Activated naive CD4-positive, alpha-beta T cell treated with anti-CD3 and anti-CD28 coated beads for 36 hours (primary cell): ENCODE results near the gene LCP2. TPM values are rescaled to one million over a fixed set of nuclear protein-coding genes. Genes with fewer than 3 reads are reported as not detected.
A peak's percentile ranks its signal among the peaks of the same experiment; 100 is the strongest.
"Not testable (repeated sequence)": the region's sequence is repeated elsewhere in the genome, so short reads cannot be mapped to it uniquely, and the experiment has no call there.

Source experiments
- CTCF ChIA-PET: fragments of 350-600 bp; sonication (Branson Sonifier 250); formaldehyde crosslinking; loops from one replicate; lab custom pipeline; 2021; ENCODE audit warnings: antibody characterized with exemption; lab: Charles Lee
- DNase-seq: peaks from one replicate; pipeline ENCODE4 v3.0.0-alpha.2; 2020
- H3K27ac Mint-ChIP-seq: one replicate; pipeline ENCODE4 v1.8.0; 2021; ENCODE audit warnings: mild to moderate bottlenecking, mixed read lengths
- H3K27me3 Mint-ChIP-seq: one replicate; pipeline ENCODE4 v1.8.0; 2021; ENCODE audit warnings: low read depth, mixed read lengths
- H3K36me3 Mint-ChIP-seq: one replicate; pipeline ENCODE4 v1.8.0; 2021; ENCODE audit warnings: low read depth, mixed read lengths
- H3K4me1 Mint-ChIP-seq: one replicate; pipeline ENCODE4 v1.8.0; 2021; ENCODE audit warnings: low read depth, mixed read lengths
- H3K4me3 Mint-ChIP-seq: one replicate; pipeline ENCODE4 v1.8.0; 2021; ENCODE audit warnings: mild to moderate bottlenecking, moderate library complexity, mixed read lengths
- H3K9me3 Mint-ChIP-seq: one replicate; pipeline ENCODE4 v1.8.0; 2021; ENCODE audit warnings: mixed read lengths
- intact Hi-C: fragments of 100-400 bp; cut with micrococcal nuclease; formaldehyde crosslinking; loops from one replicate; pipeline ENCODE4 v1.15.1; 2023
- total RNA-seq, 2 experiments: library from RNA; stranded (reverse); gene quantifications; one replicate each; pipeline ENCODE4 v1.2.3, GENCODE V29; 2021

The LCP2 gene
- total RNA-seq, 2 experiments from 2014 or later: 115 to 122 TPM

GRCh38 chr5:170254056-170254455 is 43.5 kb downstream of the LCP2 start:
- H3K27me3 Mint-ChIP-seq: no peaks in the 10 kb centered on the region
- H3K4me1 Mint-ChIP-seq: peaks cover 62% of the 10 kb centered on the region
- peak; percentile 86 for DNase-seq
- H3K9me3 Mint-ChIP-seq: no peaks in the 10 kb centered on the region
- no peak overlapping the region for H3K4me3 Mint-ChIP-seq
- intact Hi-C loops: loop anchor here (1.0 kb wide), 8 partner anchors 8 to 318 kb away; partner anchors contain the start of gene LCP2
- peaks cover 84% of the 10 kb centered on the region for H3K36me3 Mint-ChIP-seq
- CTCF ChIA-PET: interaction anchor here (0.6 to 1.0 kb wide), 2 partner anchors 37 to 81 kb away, joined by 3 read pairs; no protein-coding TSS in a partner anchor
- peak overlapping the region; percentile 83 for H3K27ac Mint-ChIP-seq

- no peak for DNase-seq
- Mint-ChIP-seq H3K27me3 (no peaks in the 10 kb centered on the region), H3K4me3 (no peak overlapping the region), H3K36me3 (peaks cover 83% of the 10 kb centered on the region), H3K9me3 (no peaks in the 10 kb centered on the region), H3K4me1 (peaks cover 66% of the 10 kb centered on the region), H3K27ac (peak overlapping the region; percentile 53)
- CTCF ChIA-PET: interaction anchor here (0.6 to 2.1 kb wide), 4 partner anchors 8 to 175 kb away, joined by 3 to 5 read pairs (median 3); no protein-coding TSS in a partner anchor
- intact Hi-C loops: no loop called here
These were observed 44.7 kb downstream of the LCP2 start for GRCh38 chr5:170252720-170253350.

GRCh38 chr5:170252109-170252508 is 45.5 kb downstream of the LCP2 start:
- Mint-ChIP-seq H3K36me3 (peaks cover 83% of the 10 kb centered on the region), H3K4me1 (peaks cover 66% of the 10 kb centered on the region), H3K4me3 (no peak overlapping the region), H3K27me3 (no peaks in the 10 kb centered on the region), H3K9me3 (no peaks in the 10 kb centered on the region), H3K27ac (peak overlapping the region; percentile 53)
- intact Hi-C loops: no loop called here
- CTCF ChIA-PET: interaction anchor here (0.6 to 2.1 kb wide), 4 partner anchors 16 to 176 kb away, joined by 3 to 5 read pairs (median 4); no protein-coding TSS in a partner anchor
- DNase-seq: no peak

GRCh38 chr5:170251462-170251861 is 46.1 kb downstream of the LCP2 start:
- no peaks in the 10 kb centered on the region for H3K27me3 Mint-ChIP-seq
- H3K27ac Mint-ChIP-seq: peak overlapping the region; percentile 30
- no peak for DNase-seq
- peaks cover 81% of the 10 kb centered on the region for H3K36me3 Mint-ChIP-seq
- CTCF ChIA-PET: interaction anchor here (0.7 to 2.2 kb wide), 4 partner anchors 17 to 151 kb away, joined by 3 to 9 read pairs (median 4); no protein-coding TSS in a partner anchor
- H3K4me3 Mint-ChIP-seq: no peak overlapping the region
- H3K4me1 Mint-ChIP-seq: peaks cover 66% of the 10 kb centered on the region
- intact Hi-C loops: no loop called here
- peaks cover under 1% of the 10 kb centered on the region for H3K9me3 Mint-ChIP-seq

GRCh38 chr5:170250810-170251317 is 46.7 kb downstream of the LCP2 start:
- Mint-ChIP-seq H3K9me3 (peaks cover 3% of the 10 kb centered on the region), H3K4me3 (no peak overlapping the region), H3K4me1 (peaks cover 66% of the 10 kb centered on the region), H3K36me3 (peaks cover 81% of the 10 kb centered on the region), H3K27me3 (no peaks in the 10 kb centered on the region), H3K27ac (no peak overlapping the region)
- CTCF ChIA-PET: interaction anchor here (2.1 to 2.2 kb wide), 2 partner anchors 18 to 88 kb away, joined by 5 to 9 read pairs; no protein-coding TSS in a partner anchor
- intact Hi-C loops: no loop called here
- DNase-seq: no peak

GRCh38 chr5:170249355-170249754 is 48.2 kb downstream of the LCP2 start:
- H3K36me3 Mint-ChIP-seq: peaks cover 75% of the 10 kb centered on the region
- DNase-seq: no peak
- H3K9me3 Mint-ChIP-seq: peaks cover 5% of the 10 kb centered on the region
- intact Hi-C loops: no loop called here
- CTCF ChIA-PET: interaction anchor here (0.8 to 2.2 kb wide), 3 partner anchors 14 to 92 kb away, joined by 3 to 9 read pairs (median 3); no protein-coding TSS in a partner anchor
- H3K27me3 Mint-ChIP-seq: no peaks in the 10 kb centered on the region
- no peak overlapping the region for H3K4me3 Mint-ChIP-seq
- H3K27ac Mint-ChIP-seq: no peak overlapping the region
- peaks cover 53% of the 10 kb centered on the region for H3K4me1 Mint-ChIP-seq

- Mint-ChIP-seq H3K36me3 (peaks cover 72% of the 10 kb centered on the region), H3K27ac (peak overlapping the region; percentile 38), H3K4me1 (peaks cover 49% of the 10 kb centered on the region)
- H3K27me3 Mint-ChIP-seq, H3K4me3 Mint-ChIP-seq, DNase-seq, H3K9me3 Mint-ChIP-seq: not testable (repeated sequence)
- intact Hi-C loops: loop anchor here (1.0 kb wide), 2 partner anchors 11 to 17 kb away; no protein-coding TSS in a partner anchor
- CTCF ChIA-PET: interaction anchor here (1.0 kb wide), 1 partner anchor 14 kb away, joined by 3 read pairs; no protein-coding TSS in a partner anchor
These were observed 48.7 kb downstream of the LCP2 start for GRCh38 chr5:170248931-170249227.

GRCh38 chr5:170248172-170248930 is 49.2 kb downstream of the LCP2 start:
- no peak for DNase-seq
- H3K4me3 Mint-ChIP-seq: no peak overlapping the region
- CTCF ChIA-PET: interaction anchor here (1.0 kb wide), 1 partner anchor 15 kb away, joined by 3 read pairs; no protein-coding TSS in a partner anchor
- peaks cover 5% of the 10 kb centered on the region for H3K9me3 Mint-ChIP-seq
- H3K36me3 Mint-ChIP-seq: peaks cover 68% of the 10 kb centered on the region
- no peaks in the 10 kb centered on the region for H3K27me3 Mint-ChIP-seq
- peak overlapping the region; percentile 38 for H3K27ac Mint-ChIP-seq
- intact Hi-C loops: loop anchor here (1.0 kb wide), 2 partner anchors 10 to 18 kb away; no protein-coding TSS in a partner anchor
- peaks cover 43% of the 10 kb centered on the region for H3K4me1 Mint-ChIP-seq

GRCh38 chr5:170247363-170247762 is 50.2 kb downstream of the LCP2 start:
- intact Hi-C loops: no loop called here
- Mint-ChIP-seq H3K27me3 (no peaks in the 10 kb centered on the region), H3K27ac (peak overlapping the region; percentile 54), H3K9me3 (peaks cover 5% of the 10 kb centered on the region), H3K36me3 (peaks cover 61% of the 10 kb centered on the region), H3K4me3 (no peak overlapping the region), H3K4me1 (peaks cover 34% of the 10 kb centered on the region)
- CTCF ChIA-PET: interaction anchor here (1.5 to 2.5 kb wide), 5 partner anchors 20 to 92 kb away, joined by 6 to 21 read pairs (median 9); no protein-coding TSS in a partner anchor
- DNase-seq: no peak

GRCh38 chr5:170246126-170246870 is 51.3 kb downstream of the LCP2 start:
- intact Hi-C loops: no loop called here
- Mint-ChIP-seq H3K4me1 (peaks cover 25% of the 10 kb centered on the region), H3K9me3 (peaks cover 5% of the 10 kb centered on the region), H3K36me3 (peaks cover 51% of the 10 kb centered on the region), H3K27ac (no peak overlapping the region), H3K27me3 (no peaks in the 10 kb centered on the region), H3K4me3 (no peak overlapping the region)
- DNase-seq: no peak
- CTCF ChIA-PET: interaction anchor here (1.5 to 2.5 kb wide), 5 partner anchors 21 to 93 kb away, joined by 6 to 21 read pairs (median 9); no protein-coding TSS in a partner anchor

GRCh38 chr5:170245436-170245835 is 52.1 kb downstream of the LCP2 start:
- H3K27ac Mint-ChIP-seq, H3K9me3 Mint-ChIP-seq, H3K27me3 Mint-ChIP-seq, H3K4me3 Mint-ChIP-seq, intact Hi-C loops, DNase-seq: not testable (repeated sequence)
- peaks cover 18% of the 10 kb centered on the region for H3K4me1 Mint-ChIP-seq
- CTCF ChIA-PET: interaction anchor here (2.3 to 2.5 kb wide), 3 partner anchors 20 to 29 kb away, joined by 7 to 21 read pairs (median 13); no protein-coding TSS in a partner anchor
- H3K36me3 Mint-ChIP-seq: peaks cover 42% of the 10 kb centered on the region
